ENCODE measurements around the gene CACNA2D1.

CACNA2D1 gene

DNA sequence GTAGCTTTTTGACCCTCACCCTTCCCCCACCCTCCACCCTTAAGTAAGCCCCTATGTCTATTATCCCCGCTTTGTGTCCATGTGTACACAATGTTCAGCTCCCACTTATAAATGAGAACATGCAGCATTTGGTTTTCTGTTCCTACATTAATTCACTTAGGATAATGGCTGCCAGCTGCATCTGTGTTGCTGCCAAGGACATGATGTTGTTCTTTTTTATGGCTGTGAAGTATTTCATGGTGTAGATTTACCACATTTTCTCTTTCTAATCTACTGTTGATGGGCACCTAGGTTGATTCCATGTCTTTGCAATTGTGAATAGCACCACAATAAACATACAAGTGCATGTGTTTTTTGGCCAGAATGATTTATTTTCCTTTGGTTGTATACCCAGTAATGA is 232.2 kb downstream of the CACNA2D1 start:
- no peak for DNase-seq

DNA sequence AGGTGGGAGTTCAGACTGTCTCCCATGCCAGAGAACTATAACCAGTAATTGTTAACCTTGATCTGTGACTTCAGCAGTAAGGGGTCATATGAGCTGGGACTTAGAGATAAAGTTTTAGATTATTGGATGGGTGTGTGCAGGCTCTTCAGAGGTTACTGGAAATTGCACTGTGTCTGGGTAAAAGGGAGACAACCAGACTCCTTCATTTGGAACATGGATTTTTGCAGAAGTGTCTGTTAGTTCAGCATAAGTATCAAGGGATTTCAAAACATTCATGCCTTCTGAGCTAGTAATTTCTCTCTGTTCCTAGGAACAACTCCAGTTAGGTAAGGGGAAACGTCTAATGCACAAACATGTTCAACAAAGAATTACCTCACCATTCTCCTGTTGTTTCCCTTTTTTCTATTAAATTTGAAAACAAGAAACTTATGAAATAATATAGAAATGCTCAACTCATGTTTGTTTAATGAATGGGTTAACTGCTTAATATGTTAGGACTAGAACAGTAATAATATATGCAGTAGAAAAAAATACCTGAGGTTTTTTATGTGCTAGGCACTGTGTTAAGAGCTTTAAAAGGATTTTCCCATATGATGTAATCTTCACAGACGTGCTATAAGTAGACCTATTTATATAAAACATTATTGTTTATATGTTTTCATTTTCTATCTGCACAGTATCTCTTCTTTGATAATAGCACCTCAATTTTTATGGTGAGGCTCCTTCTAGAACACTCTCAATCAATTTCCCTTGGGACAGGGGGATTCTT is 233.0 kb downstream of the CACNA2D1 start:
- DNase-seq = no peak

- DNase-seq = no peak
These were observed 234.3 kb downstream of the CACNA2D1 start for GRCh38 chr7:82209179-82209747.

GRCh38 chr7:82204694-82205093 is 238.9 kb downstream of the CACNA2D1 start:
- DNase-seq = no peak

GRCh38 chr7:82202965-82203364 is 240.6 kb downstream of the CACNA2D1 start:
- no peak for DNase-seq

DNA sequence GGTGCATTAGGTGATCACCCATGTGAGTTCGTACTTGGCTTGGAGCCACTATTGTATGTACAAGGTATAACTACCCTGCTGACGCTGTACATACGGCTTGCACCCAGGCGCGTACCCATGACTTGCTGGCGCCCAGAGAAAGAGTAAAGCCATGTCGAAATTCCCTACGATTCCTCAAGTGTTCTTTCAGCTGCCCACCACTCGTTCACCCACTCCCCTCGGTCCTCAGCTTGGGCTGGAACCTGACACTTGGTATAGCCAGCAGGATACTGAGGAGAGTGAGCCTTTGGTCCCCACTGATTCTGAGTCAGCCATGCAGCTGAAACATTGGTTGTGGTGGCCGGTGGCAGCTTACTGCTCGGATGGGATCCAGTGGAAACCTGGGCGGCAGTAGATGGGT is 241.5 kb downstream of the CACNA2D1 start:
- DNase-seq = no peak

GRCh38 chr7:82200601-82201000 is 243.0 kb downstream of the CACNA2D1 start:
- DNase-seq = no peak

GRCh38 chr7:82194016-82194643 is 249.4 kb downstream of the CACNA2D1 start:
- no peak for DNase-seq

GRCh38 chr7:82188636-82189035 is 254.9 kb downstream of the CACNA2D1 start:
- DNase-seq = no peak

- no peak for DNase-seq
These were observed 258.1 kb downstream of the CACNA2D1 start for GRCh38 chr7:82185443-82185842.

- peak; percentile 21 for DNase-seq
These were observed 259.9 kb downstream of the CACNA2D1 start for GRCh38 chr7:82183634-82184033.

- DNase-seq = no peak
These were observed 264.3 kb downstream of the CACNA2D1 start for GRCh38 chr7:82179311-82179710.

GRCh38 chr7:82175319-82175718 is 268.3 kb downstream of the CACNA2D1 start:
- DNase-seq = no peak

- no peak for DNase-seq
These were observed 270.1 kb downstream of the CACNA2D1 start for GRCh38 chr7:82173400-82174021.

DNA sequence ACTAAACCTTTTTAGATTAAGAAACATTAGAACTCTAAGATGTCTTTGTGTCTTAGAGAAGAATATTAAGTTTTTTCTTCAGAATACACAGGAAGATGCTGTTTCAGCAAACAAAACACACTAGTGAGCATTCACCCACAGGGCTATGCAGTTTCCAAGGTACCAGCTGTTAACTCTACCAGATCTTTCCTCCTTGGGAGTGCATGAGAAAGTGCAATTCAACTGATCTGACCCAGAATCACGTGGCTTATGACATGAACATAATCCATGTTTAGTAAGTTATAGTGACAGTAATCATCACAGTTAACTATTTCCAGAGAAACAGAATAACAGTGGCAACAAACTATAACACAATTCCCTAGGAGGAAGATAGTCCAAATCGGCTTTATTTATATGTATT is 270.7 kb downstream of the CACNA2D1 start:
- DNase-seq = no peak

GRCh38 chr7:82172017-82172416 is 271.6 kb downstream of the CACNA2D1 start:
- DNase-seq = no peak

DNA sequence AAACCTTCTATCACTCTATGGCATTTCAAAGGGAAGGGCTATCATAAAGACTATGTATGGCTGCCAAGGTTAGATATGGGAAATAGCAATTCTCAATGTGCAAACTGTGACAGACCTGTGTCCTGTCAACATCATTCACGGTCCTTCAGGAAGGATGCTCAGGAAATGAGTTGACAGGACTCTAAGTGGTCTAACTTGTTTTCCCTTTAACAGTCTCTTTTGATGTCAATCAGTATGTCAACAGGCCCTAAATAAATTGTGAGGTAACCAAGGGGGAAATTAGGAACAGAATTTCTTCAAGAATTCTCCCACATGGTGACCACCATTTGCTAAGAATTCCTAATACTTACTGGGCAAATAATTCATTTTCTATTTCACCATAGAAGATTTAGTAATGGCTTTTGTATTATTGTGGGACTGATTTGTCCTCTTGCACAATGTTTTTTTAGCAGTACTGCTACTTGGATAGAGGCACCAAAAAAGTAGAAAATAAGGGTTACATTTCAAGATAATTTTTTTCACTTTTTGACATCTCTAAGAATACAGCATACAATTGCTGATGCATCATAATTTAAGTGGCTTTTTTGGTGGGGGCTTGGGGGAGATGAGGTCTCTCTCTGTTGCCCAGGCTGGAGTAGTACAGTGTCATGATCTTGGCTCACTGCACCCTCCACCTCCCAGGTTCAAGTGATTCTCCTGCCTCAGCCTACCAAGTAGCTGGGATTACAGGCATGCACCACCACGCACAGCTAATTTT is 275.8 kb downstream of the CACNA2D1 start:
- no peak for DNase-seq

- no peak for DNase-seq
These were observed 277.1 kb downstream of the CACNA2D1 start for GRCh38 chr7:82166260-82167015.

DNA sequence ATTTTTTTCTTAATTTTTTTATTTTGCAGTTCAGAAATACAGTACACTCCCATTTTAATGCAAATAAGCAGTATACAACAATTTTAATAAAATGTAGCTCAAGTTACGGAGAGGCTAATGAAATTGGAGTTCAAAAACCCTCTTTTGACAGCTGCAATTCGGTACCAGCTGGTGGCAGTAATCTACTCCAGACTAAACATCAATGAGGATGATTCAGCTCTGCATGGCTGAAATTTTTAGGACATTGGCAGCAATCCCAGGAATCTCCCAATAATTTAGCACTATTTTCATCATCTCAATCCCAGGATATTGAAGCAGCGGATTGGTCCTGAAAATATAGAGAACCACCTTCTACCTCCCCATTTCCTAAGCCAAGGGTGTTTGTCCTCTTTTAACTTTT is 278.8 kb downstream of the CACNA2D1 start:
- DNase-seq = no peak

DNA sequence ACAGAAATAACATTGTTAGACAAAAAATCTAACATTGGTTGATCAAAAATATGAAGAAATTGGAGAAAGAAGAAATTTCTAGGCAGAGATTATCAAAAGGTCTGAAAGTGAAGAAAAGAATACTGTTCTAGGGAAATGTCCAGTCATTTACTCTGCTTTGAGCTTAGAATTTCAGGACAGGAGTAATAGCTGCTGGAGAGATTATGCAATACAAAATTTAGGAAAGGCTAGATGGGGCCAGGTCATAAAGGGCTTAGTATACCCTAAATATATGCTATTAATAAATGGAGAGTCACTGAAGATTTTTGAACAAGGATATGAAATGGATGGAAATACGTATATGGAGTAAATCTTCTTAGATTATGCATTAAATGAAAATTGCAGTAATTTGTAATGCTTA is 279.2 kb downstream of the CACNA2D1 start:
- no peak for DNase-seq

DNA sequence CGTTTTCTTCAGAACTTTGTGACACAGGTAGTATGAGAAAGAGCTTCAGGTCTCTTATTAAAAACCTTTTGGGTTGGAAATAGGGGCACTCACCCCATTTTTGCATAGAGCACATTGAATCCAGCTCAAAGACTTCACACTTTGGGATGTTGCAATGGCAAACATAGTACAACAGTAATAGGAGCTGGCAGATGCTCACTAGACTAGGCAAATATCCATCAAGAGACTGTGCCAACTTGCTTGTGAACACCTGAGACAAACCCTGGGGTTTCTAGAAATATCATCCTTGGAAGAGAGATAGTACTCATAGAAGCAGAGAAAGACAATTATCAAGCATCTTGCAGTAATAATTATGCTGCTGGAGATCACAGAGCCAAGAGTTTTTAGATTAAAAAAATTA is 280.0 kb downstream of the CACNA2D1 start:
- no peak for DNase-seq

- no peak for DNase-seq
These were observed 281.3 kb downstream of the CACNA2D1 start for GRCh38 chr7:82162289-82162688.
